GM12864 (cell line): ENCODE results near the gene TBC1D22A.

Experiments used
- DNase-seq: peaks from one replicate; pipeline ENCODE4 v3.0.0-alpha.2; 2011; ENCODE audit warnings: low read depth
- H3K4me3 ChIP-seq: 2 replicates; pipeline ENCODE4 v1.5.1; 2011; ENCODE audit warnings: mild to moderate bottlenecking, low read depth, low read length, control low read depth
- TF ChIP-seq, protein P1 (sequence below): IDR thresholded peaks from 2 replicates; pipeline ENCODE4 v1.5.1; 2011; ENCODE audit warnings: low read depth, mild to moderate bottlenecking, moderate library complexity, low read length, control low read depth, inconsistent platforms; ENCODE audit errors: missing control alignments

Gene TBC1D22A

DNA sequence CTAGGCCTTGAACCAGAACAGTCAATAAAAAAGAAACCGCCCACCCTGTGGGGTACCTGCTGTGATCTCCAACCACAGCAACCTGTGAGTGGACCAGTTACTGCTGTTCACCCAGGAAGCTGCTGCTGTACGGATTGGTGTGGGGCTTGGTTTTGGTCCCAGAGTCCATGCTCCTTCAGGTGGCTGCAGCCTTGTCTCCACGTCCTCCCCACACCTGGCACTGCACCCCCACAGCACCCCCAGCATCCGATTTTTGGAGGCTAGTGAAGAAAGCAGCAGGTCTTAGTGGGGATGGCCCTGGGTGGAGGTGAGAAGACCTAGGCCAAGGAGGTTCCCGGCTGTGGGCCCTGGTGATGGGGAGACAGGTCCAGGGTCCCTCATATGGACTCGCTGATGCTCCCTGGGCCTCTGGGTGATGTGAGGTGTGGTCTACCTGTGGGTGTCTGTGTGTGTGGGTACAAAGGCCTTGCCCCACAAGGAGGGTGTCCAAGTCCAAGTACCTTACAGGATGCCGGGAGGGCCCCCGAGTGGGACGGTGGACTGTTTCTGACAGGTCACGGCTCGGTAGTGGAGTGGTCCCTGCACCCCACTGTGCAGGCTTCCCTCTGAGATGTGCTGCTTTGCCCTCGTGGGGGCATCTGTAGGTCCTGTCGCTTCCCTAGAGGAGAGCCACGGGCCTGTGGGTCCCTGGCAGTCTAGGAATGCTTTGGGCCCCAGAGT, 283.4 kb downstream of the TBC1D22A start:
- TF ChIP-seq, protein P1, sequence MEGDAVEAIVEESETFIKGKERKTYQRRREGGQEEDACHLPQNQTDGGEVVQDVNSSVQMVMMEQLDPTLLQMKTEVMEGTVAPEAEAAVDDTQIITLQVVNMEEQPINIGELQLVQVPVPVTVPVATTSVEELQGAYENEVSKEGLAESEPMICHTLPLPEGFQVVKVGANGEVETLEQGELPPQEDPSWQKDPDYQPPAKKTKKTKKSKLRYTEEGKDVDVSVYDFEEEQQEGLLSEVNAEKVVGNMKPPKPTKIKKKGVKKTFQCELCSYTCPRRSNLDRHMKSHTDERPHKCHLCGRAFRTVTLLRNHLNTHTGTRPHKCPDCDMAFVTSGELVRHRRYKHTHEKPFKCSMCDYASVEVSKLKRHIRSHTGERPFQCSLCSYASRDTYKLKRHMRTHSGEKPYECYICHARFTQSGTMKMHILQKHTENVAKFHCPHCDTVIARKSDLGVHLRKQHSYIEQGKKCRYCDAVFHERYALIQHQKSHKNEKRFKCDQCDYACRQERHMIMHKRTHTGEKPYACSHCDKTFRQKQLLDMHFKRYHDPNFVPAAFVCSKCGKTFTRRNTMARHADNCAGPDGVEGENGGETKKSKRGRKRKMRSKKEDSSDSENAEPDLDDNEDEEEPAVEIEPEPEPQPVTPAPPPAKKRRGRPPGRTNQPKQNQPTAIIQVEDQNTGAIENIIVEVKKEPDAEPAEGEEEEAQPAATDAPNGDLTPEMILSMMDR: no peak
- no peak overlapping the region for H3K4me3 ChIP-seq
- no peak for DNase-seq

DNA sequence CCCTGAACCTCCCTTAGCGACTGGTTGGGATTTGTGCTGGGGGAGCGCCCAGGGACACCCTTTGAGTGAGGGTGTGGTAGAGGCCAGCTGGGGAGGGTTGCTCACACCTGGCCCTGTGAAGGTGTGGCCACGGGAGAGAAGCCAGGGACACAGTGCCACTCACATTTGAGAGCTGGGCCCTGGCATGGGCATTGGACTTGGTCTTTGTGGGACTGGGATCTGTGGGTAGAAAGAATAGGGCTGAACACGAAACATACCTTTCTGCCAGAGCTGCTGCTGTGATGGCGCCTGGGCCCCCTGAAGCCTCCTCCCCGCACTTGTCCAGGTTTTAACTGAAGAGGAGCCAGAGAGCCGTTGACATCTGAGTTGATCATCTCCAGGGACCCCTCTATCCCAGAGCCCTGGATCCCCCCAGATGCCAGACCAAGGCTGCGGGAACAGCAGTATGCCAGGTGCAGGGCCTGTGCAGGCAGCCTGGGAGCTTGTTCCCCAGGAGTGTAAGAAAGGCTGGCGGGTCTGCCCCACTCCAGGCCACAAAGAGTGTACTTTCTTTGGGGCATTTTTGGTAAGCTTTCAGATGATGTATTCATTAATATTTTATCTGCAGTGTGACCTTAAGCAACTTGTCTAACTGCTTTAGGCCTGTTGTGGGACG, 284.1 kb downstream of the TBC1D22A start:
- H3K4me3 ChIP-seq: no peak overlapping the region

DNA sequence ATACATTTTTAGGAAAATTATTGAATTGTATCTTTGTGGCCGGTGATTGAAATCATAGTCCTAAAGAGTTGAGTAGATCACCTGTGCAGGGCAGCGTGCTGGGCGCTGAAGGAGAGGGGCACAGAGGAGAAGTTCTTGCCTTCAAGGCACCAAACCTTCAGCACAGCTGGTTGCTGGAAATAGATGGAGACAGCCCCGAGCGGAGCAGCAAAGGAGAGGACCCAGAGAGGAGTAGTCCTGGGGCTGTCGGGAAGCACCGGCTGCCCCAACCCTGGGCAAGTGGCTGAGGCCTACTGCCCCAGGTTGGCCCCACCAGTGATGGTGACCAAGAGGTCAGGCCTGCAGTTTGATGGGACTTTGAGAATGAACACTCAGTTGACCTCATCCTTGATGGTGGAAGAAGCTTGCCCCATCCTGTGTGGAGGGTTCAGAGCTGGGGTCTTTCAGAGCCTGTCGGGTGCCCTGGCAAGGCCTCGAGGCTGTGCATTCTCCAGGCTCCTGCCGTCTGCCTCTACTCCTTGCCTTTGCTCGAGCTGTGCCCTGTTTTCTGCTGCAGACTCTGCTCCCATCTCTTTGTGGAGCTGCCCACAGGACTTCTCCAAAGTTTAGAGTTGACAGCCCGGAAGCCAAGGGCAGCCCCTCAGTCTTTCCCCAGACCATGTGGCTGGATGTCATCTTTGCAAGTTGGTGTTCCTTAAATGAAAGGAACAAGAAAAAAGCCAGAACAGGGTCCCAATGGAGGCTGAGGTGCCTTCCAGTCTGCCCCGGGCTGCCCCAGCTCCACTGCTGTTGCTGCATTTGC, 285.1 kb downstream of the TBC1D22A start:
- TF ChIP-seq, protein P1: no peak
- no peak overlapping the region for H3K4me3 ChIP-seq
- DNase-seq: no peak

More for the DNA sequence above, 284.1 kb downstream of the TBC1D22A start:
- DNase-seq: no peak
- TF ChIP-seq, protein P1: no peak

DNA sequence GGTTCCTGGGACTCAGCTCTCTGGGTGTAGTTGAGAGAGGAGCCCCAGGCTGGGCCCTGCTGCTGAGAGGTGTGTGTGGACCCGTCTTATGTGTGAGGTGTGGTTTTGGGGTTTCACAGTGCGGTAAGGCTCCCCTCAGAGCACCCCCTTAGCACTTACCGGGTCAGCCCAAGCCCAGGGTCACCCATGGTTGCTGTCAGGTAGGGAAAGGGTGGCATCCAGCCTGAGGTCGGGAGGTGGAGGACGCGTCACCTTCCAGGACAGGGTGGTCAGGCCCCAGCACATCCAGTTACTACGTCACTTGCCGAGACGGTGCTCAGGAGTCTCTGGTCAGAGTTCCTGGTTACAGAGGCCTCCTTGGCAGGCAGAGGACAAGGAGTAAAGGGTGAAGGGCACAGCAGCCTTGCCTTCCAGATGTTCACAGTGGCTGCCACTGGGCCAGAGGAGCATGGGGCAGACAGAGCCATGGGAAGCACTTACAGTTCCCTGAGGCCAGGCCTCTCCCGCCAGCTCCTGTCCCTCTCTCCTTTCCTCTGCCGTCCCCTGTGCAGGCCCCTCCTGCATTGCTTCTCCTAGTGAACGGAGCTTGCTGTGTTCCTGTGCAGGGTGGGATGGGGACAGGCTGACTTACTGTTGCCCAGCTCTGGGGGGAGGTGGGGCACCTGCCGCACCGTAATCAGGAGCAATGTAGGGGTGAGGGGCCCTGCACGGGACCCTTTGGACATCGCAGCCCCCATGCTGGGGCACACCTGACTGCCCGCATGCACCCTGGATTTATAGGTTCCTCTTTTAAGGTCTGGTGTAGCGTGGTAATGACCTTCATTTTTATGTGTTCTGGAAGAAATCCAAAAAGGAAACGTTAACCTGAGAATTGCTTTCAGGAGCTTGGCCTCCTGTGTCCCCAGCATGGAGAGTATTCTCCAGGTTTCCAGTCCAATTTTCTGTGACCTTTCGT, 285.9 kb downstream of the TBC1D22A start:
- TF ChIP-seq, protein P1: no peak
- H3K4me3 ChIP-seq: no peak overlapping the region
- no peak for DNase-seq

DNA sequence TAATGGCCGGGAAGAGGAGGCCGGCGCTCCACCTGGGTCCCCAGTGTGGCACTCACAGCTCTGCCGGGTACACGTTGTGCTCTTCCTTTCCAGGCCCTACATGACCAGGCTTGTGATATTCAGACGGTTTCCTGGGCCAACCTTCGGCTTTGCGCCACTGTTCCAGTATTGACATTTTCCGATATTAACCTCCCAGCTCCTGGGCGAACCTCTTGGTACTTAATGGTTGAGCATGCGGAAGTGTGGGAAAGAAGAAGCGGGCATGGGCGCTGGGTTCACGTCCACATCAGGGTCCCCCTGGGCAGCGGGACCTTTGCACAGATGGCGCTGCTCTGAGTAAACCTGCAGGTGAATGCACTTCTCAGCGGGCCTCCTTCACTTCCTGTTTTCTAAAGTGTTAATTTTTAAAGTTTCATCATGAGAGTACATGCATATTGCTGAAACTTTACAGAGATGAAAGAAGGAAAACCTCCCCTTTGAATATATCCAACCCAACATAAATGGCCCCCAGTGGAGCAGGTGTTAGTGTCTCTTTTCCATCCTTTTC, 286.7 kb downstream of the TBC1D22A start:
- no peak for DNase-seq
- TF ChIP-seq, protein P1: no peak
- H3K4me3 ChIP-seq: no peak overlapping the region
